ENCODE measurements around the gene CASR. TPM values are rescaled to one million over a fixed set of nuclear protein-coding genes. Genes with fewer than 3 reads are reported as not detected.
A peak's percentile ranks its signal among the peaks of the same experiment; 100 is the strongest.
"Not testable (repeated sequence)": the region's sequence is repeated elsewhere in the genome, so short reads cannot be mapped to it uniquely, and the experiment has no call there.

CASR gene, protein sequence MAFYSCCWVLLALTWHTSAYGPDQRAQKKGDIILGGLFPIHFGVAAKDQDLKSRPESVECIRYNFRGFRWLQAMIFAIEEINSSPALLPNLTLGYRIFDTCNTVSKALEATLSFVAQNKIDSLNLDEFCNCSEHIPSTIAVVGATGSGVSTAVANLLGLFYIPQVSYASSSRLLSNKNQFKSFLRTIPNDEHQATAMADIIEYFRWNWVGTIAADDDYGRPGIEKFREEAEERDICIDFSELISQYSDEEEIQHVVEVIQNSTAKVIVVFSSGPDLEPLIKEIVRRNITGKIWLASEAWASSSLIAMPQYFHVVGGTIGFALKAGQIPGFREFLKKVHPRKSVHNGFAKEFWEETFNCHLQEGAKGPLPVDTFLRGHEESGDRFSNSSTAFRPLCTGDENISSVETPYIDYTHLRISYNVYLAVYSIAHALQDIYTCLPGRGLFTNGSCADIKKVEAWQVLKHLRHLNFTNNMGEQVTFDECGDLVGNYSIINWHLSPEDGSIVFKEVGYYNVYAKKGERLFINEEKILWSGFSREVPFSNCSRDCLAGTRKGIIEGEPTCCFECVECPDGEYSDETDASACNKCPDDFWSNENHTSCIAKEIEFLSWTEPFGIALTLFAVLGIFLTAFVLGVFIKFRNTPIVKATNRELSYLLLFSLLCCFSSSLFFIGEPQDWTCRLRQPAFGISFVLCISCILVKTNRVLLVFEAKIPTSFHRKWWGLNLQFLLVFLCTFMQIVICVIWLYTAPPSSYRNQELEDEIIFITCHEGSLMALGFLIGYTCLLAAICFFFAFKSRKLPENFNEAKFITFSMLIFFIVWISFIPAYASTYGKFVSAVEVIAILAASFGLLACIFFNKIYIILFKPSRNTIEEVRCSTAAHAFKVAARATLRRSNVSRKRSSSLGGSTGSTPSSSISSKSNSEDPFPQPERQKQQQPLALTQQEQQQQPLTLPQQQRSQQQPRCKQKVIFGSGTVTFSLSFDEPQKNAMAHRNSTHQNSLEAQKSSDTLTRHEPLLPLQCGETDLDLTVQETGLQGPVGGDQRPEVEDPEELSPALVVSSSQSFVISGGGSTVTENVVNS
- 1.9 TPM for polyA plus RNA-seq
- long read RNA-seq, donor 1 = 0 reads
- long read RNA-seq, donor 2, full-length matches to known transcripts = 1 of 1 reads
- long read RNA-seq, donor 2, partial matches to known transcripts = 0 of 1 reads
- long read RNA-seq, donor 2, other reads (novel, unspliced or antisense) = 0 of 1 reads
- long read RNA-seq, donor 3 = 0 reads
- long read RNA-seq, donor 4 = 0 reads
- long read RNA-seq, donor 5 = 0 reads
- long read RNA-seq, donor 6 = 0 reads
- long read RNA-seq, donor 7 = 0 reads
- long read RNA-seq, donor 8 = 0 reads
- long read RNA-seq, donor 9 = 0 reads
- long read RNA-seq, donor 10 = 0 reads
- long read RNA-seq, donor 11 = 0 reads

DNA sequence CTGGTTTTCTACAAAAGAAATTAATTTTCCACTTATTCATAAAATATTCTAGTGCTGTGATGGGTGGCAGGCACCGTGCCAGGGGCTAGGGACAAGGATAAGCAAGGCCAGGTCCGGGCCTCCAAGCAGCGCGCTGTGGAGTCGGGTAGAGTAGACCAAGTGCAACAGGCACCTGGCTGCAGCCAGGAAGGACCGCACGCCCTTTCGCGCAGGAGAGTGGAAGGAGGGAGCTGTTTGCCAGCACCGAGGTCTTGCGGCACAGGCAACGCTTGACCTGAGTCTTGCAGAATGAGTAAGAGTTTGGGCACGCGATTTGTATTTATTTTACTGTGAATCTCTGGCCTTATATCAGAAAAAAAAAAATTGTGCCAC lies at the start of gene CASR:
Gene CASR (plus strand): TSS at position 148 of the 372 bp plus-strand sequence. CDS start 70,522 bp downstream, outside the sequence.
- Histone ChIP-seq H3K36me3 (ENCODE audit: control insufficient read depth, insufficient read depth, low read length) (no peaks in the 10 kb centered on the region), H3K9me3 (ENCODE audit: control insufficient read depth, low read depth, low read length) (no peaks in the 10 kb centered on the region), H3K4me3 (ENCODE audit: low read length) (peak within 1 kb of the TSS; percentile 12), H3K4me1 (ENCODE audit: control insufficient read depth, insufficient read depth, low read length) (peaks cover 5% of the 10 kb centered on the region), H3K27ac (ENCODE audit: low read length) (no peak within 1 kb of the TSS), H3K27me3 (ENCODE audit: control insufficient read depth, insufficient read depth, low read length) (peaks cover 39% of the 10 kb centered on the region)
- peak in 1 of 2 donors; percentile 7 for DNase-seq
- WGBS (ENCODE audit: insufficient coverage, low lambda C conversion rate) = no CpG with 5 or more reads among the region's 14 CpGs

DNA sequence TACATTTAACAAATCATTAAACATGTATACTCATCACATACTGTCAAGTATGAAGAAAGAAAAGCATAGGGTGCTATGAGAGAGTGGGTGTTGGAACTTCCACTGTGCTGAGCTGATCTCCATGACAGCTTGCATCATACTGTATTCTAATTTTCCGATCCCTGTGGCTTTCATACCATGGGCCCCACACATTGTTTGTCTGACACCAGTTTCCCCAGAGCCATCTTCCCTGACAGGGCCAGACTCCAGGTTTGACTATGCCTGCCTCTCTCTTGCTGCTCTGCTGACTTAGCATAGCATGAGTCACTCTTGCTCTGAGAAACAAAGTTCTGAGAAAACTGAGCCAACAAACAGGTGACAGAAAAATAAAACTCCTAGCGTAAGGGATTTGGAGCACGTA lies 37.0 kb upstream of the CASR start:
- H3K9me3 ChIP-seq (ENCODE audit: control insufficient read depth, low read depth, low read length) = no peaks in the 10 kb centered on the region
- DNase-seq = no peak
- no peak overlapping the region for H3K4me3 ChIP-seq (ENCODE audit: low read length)
- H3K27ac ChIP-seq (ENCODE audit: low read length) = no peak overlapping the region
- WGBS (ENCODE audit: insufficient coverage, low lambda C conversion rate) = 100% methylated on average over 3 of the region's 3 CpGs
- no peaks in the 10 kb centered on the region for H3K36me3 ChIP-seq (ENCODE audit: control insufficient read depth, insufficient read depth, low read length)
- no peaks in the 10 kb centered on the region for H3K4me1 ChIP-seq (ENCODE audit: control insufficient read depth, insufficient read depth, low read length)
- H3K27me3 ChIP-seq (ENCODE audit: control insufficient read depth, insufficient read depth, low read length) = no peaks in the 10 kb centered on the region

DNA sequence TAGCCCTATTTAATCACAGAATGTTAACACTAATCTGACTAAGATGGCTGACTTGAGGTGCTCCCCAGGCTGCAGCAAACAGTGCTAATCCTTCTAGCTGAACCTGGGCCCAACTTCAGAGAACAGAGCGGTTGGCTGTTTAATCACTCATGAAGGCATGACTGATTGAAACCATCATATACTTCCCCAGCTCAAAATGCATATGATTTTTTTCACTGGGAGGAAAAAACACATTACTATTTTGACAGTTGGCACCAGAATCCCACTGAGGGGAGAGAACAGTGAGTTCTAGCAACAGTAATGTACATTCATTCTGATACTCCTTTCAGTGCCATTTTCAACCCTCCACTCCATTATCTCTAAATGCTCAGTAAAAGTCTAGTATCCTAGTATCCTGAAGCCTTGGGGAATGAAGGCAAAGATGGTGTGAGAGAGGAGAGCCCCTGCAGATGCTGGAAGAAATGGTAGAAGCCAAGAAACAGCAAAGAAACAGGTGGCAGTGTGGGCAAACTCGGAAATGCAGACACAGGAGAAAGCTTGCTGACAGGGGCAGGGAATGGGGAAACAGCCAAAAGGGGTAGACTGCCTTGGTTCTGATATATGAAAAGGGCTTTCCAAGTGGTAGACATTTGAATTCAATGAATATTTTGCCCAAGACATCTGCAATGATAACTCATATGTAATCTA lies 34.4 kb upstream of the CASR start:
- DNase-seq = no peak
- no peaks in the 10 kb centered on the region for H3K4me1 ChIP-seq (ENCODE audit: control insufficient read depth, insufficient read depth, low read length)
- no peak overlapping the region for H3K4me3 ChIP-seq (ENCODE audit: low read length)
- peaks cover under 1% of the 10 kb centered on the region for H3K9me3 ChIP-seq (ENCODE audit: control insufficient read depth, low read depth, low read length)
- no peaks in the 10 kb centered on the region for H3K36me3 ChIP-seq (ENCODE audit: control insufficient read depth, insufficient read depth, low read length)
- WGBS (ENCODE audit: insufficient coverage, low lambda C conversion rate) = no CpG with 5 or more reads among the region's 2 CpGs
- no peak overlapping the region for H3K27ac ChIP-seq (ENCODE audit: low read length)
- H3K27me3 ChIP-seq (ENCODE audit: control insufficient read depth, insufficient read depth, low read length) = no peaks in the 10 kb centered on the region

DNA sequence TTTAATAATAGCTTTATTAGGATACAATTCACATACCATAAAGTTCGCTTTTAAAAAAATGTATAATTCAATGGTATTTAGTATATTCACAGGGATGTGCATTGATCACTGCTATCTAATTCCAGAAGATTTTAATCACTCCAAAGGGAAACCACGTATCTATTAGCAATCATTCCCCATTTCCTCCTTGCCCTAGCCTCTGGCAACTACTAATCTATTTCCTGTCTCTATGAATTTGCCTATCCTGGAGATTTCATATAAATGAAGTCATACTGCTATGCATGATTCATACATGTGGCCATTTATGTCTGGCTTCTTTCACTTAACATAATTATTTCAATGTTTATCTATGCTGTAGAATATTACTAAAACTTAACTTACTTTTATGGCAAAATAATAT lies 32.0 kb upstream of the CASR start:
- Histone ChIP-seq H3K9me3 (ENCODE audit: control insufficient read depth, low read depth, low read length) (peaks cover 16% of the 10 kb centered on the region), H3K27me3 (ENCODE audit: control insufficient read depth, insufficient read depth, low read length) (no peaks in the 10 kb centered on the region)
- 75% methylated on average over 1 of the region's 2 CpGs for WGBS (ENCODE audit: insufficient coverage, low lambda C conversion rate)

DNA sequence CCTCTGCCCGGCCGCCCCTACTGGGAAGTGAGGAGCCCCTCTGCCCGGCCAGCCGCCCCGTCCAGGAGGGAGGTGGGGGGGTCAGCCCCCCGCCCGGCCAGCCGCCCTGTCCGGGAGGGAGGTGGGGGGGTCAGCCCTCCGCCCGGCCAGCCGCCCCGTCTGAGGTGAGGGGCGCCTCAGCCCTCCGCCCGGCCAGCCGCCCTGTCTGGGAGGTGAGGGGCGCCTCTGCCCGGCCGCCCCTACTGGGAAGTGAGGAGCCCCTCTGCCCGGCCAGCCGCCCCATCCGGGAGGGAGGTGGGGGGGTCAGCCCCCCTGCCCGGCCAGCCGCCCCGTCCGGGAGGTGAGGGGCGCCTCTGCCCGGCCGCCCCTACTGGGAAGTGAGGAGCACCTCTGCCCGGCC lies 18.5 kb upstream of the CASR start:
- not testable (repeated sequence) for H3K9me3 ChIP-seq (ENCODE audit: control insufficient read depth, low read depth, low read length); H3K4me3 ChIP-seq (ENCODE audit: low read length); DNase-seq; H3K36me3 ChIP-seq (ENCODE audit: control insufficient read depth, insufficient read depth, low read length); H3K27me3 ChIP-seq (ENCODE audit: control insufficient read depth, insufficient read depth, low read length); H3K4me1 ChIP-seq (ENCODE audit: control insufficient read depth, insufficient read depth, low read length); H3K27ac ChIP-seq (ENCODE audit: low read length)
- no CpG with 5 or more reads among the region's 31 CpGs for WGBS (ENCODE audit: insufficient coverage, low lambda C conversion rate)

More for the DNA sequence above, 32.0 kb upstream of the CASR start:
- Histone ChIP-seq H3K4me1 (ENCODE audit: control insufficient read depth, insufficient read depth, low read length) (no peaks in the 10 kb centered on the region), H3K27ac (ENCODE audit: low read length) (no peak overlapping the region), H3K36me3 (ENCODE audit: control insufficient read depth, insufficient read depth, low read length) (no peaks in the 10 kb centered on the region), H3K4me3 (ENCODE audit: low read length) (no peak overlapping the region)
- DNase-seq = no peak

DNA sequence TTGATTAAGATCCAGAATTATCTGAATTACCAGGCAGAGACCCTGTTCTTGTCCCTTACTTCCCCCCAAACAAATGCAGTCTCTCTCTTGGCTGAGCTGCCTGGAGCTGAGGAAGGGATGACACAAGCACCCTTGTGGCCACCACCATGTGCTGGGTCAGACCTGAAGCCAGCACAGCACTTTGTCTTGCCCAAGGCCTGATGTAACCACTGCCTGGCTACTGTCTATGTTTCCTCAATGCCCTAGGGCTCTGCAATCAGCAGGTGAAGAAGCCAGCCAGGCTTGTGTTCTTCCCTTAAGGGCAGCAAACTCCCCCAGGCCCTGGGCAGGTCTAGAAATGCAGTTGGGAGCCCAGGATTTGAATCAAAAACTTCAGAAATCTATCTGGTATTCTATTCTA lies 15.8 kb upstream of the CASR start:
- no peaks in the 10 kb centered on the region for H3K4me1 ChIP-seq (ENCODE audit: control insufficient read depth, insufficient read depth, low read length)
- H3K27ac ChIP-seq (ENCODE audit: low read length) = no peak overlapping the region
- H3K9me3 ChIP-seq (ENCODE audit: control insufficient read depth, low read depth, low read length) = peaks cover 6% of the 10 kb centered on the region
- H3K27me3 ChIP-seq (ENCODE audit: control insufficient read depth, insufficient read depth, low read length) = no peaks in the 10 kb centered on the region
- H3K36me3 ChIP-seq (ENCODE audit: control insufficient read depth, insufficient read depth, low read length) = no peaks in the 10 kb centered on the region
- no peak overlapping the region for H3K4me3 ChIP-seq (ENCODE audit: low read length)
- DNase-seq = no peak

DNA sequence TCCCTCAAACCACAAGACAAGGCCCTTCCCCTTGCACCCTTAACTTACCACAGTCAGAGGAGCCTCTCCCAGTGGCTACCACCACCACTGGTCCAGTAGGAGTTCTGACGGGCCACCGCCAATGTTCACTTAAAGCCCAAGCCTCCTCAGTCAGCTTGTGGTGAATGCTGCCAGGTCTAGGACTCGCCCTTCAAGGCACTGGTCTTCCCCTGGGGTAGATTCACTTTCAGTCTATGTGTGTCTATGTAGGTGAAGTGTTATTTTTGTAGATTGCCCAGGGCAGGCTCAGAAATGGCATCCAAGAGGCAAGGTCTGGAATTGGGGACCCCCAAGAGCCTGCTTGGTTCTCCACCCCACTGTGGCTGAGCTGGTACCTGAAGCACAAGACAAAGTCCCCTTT lies 15.4 kb upstream of the CASR start:
- Histone ChIP-seq H3K36me3 (ENCODE audit: control insufficient read depth, insufficient read depth, low read length) (no peaks in the 10 kb centered on the region), H3K4me1 (ENCODE audit: control insufficient read depth, insufficient read depth, low read length) (no peaks in the 10 kb centered on the region), H3K27ac (ENCODE audit: low read length) (no peak overlapping the region), H3K27me3 (ENCODE audit: control insufficient read depth, insufficient read depth, low read length) (no peaks in the 10 kb centered on the region), H3K9me3 (ENCODE audit: control insufficient read depth, low read depth, low read length) (peaks cover 6% of the 10 kb centered on the region), H3K4me3 (ENCODE audit: low read length) (no peak overlapping the region)
- DNase-seq = no peak
- no CpG with 5 or more reads among the region's 3 CpGs for WGBS (ENCODE audit: insufficient coverage, low lambda C conversion rate)

DNA sequence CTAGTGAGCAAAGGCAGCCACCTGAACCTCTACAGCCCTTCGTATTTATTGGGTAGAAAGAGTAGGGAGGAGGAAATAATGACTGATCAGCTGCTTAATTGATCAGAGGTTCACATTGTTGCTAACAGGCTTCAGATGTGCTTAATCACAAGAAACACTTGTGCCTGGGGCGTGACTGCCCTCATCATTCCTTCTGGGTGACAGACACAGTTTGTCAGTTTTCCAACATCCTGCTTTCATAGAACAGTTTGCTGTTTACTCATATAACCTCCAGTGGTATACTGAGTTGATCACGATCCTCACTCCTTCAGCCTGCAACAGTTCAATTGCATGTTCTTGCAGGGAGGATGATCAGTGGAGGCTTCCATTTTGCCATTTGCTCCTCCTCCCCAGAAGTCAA lies 13.6 kb upstream of the CASR start:
- H3K9me3 ChIP-seq (ENCODE audit: control insufficient read depth, low read depth, low read length) = peaks cover 2% of the 10 kb centered on the region
- no peaks in the 10 kb centered on the region for H3K36me3 ChIP-seq (ENCODE audit: control insufficient read depth, insufficient read depth, low read length)
- no peak overlapping the region for H3K4me3 ChIP-seq (ENCODE audit: low read length)
- no CpG with 5 or more reads among the region's 3 CpGs for WGBS (ENCODE audit: insufficient coverage, low lambda C conversion rate)
- no peak overlapping the region for H3K27ac ChIP-seq (ENCODE audit: low read length)
- DNase-seq = no peak
- no peaks in the 10 kb centered on the region for H3K27me3 ChIP-seq (ENCODE audit: control insufficient read depth, insufficient read depth, low read length)
- no peaks in the 10 kb centered on the region for H3K4me1 ChIP-seq (ENCODE audit: control insufficient read depth, insufficient read depth, low read length)

DNA sequence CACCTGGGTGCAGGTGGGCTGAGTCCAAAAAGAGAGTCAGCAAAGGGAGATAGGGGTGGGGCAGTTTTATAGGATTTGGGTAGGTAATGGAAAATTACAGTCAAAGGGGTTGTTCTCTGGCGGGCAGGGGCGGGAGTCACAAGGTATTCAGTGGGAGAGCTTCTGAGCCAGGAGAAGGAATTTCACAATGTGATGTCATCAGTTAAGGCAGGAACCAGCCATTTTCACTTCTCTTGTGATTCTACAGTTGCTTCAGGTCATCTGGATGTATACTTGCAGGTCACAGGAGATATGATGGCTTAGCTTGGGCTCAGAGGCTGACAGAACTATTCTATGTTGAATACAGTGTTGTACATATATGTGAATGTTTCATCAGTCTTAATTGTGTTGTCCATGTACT lies 12.1 kb upstream of the CASR start:
- H3K4me1 ChIP-seq (ENCODE audit: control insufficient read depth, insufficient read depth, low read length) = not testable (repeated sequence)

More for the DNA sequence above, 12.1 kb upstream of the CASR start:
- not testable (repeated sequence) for H3K9me3 ChIP-seq (ENCODE audit: control insufficient read depth, low read depth, low read length); H3K27me3 ChIP-seq (ENCODE audit: control insufficient read depth, insufficient read depth, low read length); H3K27ac ChIP-seq (ENCODE audit: low read length); H3K4me3 ChIP-seq (ENCODE audit: low read length); DNase-seq; H3K36me3 ChIP-seq (ENCODE audit: control insufficient read depth, insufficient read depth, low read length)
- no CpG with 5 or more reads among the region's 2 CpGs for WGBS (ENCODE audit: insufficient coverage, low lambda C conversion rate)

Data from large intestine (tissue), 12 donors.